ENCODE measurements around the gene BIRC7. TPM values are rescaled to one million over a fixed set of nuclear protein-coding genes. Genes with fewer than 3 reads are reported as not detected.

Gene BIRC7
- total RNA-seq = under 1 TPM in 1 of 2 donors, not detected in 1; 0.94 TPM
- long read RNA-seq = 0 reads

- ATAC-seq (no peak), DNase-seq (no peak)
- intact Hi-C loops (cut with DNase I) = no loop called here
Observed at GRCh38 chr20:63235399-63235983, at the start of gene BIRC7. Gene BIRC7 (plus strand): TSS chr20:63235905. CDS start chr20:63236097, 192 bp downstream.

- DNase-seq (no peak), ATAC-seq (no peak)
- intact Hi-C loops (cut with DNase I) = no loop called here
Observed at GRCh38 chr20:63186084-63186483, 49.6 kb upstream of the BIRC7 start.

DNA sequence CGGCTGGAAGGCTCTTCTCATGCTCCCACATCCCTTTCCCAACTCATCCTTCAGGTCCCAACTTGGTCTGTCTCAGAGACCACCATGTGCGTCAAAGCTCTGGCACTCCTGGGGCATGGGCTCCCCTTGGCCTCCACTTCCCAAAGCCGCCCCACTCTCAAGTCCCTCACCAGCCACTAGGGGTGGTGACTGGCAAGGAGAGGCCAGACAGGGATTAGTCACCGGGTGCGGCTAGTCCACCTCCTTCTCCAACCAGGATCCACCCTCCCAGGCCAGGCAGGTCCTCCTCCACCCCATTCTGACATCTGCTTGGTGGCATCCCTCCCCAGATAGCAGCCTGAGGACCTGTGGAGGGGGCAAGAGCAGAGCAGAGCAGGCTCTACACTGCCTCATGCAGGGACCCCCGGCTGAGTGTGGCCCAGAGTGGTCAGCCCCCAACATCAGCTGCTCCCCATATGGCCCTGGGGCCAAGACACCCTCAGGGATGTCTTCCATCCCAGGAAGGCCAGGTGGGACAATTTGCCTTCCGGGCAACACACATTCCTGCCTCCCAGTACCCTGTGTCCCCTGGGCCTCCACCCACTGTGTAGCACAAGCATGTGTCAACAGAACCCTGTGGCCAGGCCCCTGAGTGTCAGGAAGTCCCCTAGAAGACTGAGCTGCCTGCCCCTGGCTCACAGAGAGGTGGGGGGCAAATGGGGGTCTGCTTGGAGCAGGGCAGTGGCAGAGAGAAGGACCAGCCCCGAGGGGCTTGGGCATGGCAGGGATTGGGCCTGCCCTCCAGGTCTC is 49.0 kb upstream of the BIRC7 start:
- intact Hi-C loops (cut with DNase I) = no loop called here
- DNase-seq (no peak), ATAC-seq (no peak)

- ATAC-seq (no peak), DNase-seq (no peak)
- intact Hi-C loops (cut with DNase I) = no loop called here
Observed at GRCh38 chr20:63187338-63188158, 48.2 kb upstream of the BIRC7 start.

DNA sequence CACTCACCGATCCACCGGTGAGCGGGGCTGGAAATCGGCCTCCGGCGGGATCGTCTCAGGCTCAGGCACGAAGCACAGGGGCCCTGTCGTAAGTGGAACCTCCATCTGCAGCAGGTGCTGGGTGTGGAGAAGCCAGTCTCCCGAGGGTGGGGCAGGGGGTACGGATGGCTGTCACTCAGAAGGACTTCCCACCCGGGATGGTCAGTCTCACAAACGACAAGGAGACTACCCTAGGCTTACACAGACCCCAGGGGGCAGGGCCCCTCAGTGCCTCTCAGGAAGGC is 47.6 kb upstream of the BIRC7 start:
- intact Hi-C loops (cut with DNase I) = no loop called here
- DNase-seq = no peak
- ATAC-seq = no peak

DNA sequence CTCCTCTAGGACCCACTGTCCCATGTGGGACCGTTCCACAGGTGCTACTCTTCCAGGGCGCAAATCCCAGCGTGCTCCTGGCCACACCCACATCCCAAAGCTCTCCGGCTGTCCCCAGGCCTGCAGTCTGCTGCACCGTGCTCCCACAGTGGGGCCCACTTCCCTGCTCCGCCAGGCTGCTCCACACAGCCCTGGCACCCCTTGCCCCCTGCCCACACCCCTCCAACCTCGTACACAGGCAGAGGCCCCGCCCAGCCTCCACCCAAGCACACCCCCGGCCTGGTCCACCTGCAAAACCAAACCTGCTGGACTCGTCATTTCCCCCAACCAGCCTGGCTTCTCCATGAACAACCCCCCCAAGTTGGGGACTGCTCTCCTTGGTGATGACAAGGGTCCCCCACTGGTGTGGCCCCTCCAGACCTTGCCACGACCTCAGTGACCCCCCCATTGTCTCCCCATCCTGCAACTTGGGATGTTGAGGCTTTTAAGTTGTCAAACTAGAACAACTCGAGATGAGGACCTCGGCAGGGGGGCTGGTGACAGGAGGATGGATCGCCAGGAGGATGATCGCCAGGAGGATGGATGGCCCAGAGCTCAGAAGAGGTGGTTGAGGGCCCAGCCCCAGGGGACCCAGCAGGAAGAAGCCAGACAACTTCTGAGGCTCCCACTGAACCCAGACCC is 46.9 kb upstream of the BIRC7 start:
- intact Hi-C loops (cut with DNase I) = no loop called here
- DNase-seq = no peak
- ATAC-seq = no peak

GRCh38 chr20:63189322-63189642 is 46.4 kb upstream of the BIRC7 start:
- intact Hi-C loops (cut with DNase I) = no loop called here
- ATAC-seq (no peak), DNase-seq (no peak)

DNA sequence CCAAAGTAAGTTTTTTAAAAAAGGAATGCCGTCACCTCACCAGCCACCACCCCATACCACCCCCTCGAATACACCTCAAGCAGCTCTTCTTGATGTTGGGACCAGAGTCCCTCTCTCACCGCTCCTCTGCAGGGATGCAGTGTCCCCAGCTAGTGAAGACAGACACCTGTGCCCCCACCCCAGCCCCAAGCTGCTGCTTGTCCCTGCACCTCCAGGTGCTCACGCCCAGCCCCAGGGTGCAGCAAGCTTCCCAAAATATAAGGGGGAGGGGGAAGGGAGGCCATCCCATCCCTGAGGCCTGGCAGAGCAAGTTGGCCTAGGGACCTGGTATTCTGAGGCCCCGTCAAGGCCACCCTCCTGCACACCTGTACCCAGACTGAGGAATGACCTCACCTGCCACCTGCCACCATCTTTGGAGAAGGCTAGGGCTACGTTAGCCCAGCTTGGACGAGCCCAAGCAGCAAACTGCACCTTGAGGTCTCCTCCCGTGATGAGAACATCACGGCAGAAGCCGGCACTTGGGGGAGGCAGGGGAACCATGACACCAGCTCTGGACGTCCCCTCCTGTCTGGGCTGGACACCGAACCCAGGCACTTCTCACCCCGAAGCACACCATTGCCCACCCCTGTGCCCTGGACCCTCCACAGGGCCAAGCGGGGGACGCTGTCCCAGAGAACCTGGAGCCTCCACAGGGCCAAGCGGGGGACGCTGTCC is 45.7 kb upstream of the BIRC7 start:
- ATAC-seq (no peak), DNase-seq (no peak)
- intact Hi-C loops (cut with DNase I) = no loop called here

DNA sequence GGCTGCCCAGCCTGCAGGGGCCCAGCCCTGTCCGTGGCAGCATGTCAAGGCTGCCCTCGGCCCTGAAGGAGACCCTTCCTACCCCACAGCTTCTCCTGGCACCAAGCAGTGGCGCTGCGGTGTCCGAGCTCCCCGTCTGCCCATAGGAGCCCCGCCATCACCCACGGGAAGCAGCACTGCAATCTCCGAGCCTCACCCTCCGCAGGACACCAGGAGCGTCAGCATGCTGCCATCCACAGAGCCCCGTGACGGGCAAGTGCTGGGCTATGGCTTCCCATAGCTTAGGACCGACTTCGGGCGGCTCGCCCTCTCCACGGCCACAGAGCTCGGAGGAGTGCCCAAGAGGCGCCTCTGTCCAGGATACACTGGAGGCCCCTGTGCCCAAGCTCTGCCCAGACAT is 44.9 kb upstream of the BIRC7 start:
- no peak for ATAC-seq

DNA sequence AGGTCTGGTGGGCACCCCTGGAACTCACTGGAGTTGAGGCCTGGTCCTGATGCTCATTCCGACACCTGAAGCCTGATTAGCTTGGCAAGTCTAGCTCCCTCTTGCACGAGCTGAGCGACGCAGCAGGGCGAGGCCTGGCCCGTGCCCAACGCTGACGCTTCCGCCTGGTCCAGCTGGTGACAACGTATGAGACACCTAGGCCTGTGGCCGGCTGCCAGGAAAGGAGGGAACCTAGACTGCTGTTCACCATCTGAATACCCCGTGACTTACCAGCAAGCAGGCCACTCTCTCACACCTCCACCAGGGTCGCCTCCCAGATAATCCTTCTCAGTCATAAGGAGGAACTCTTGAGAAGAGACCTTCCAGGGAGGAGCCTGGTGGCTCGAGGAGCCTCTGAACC is 44.3 kb upstream of the BIRC7 start:
- intact Hi-C loops (cut with DNase I) = no loop called here
- peak in 1 of 2 donors; percentile 65 for ATAC-seq
- DNase-seq = peak; percentile 74

More for the DNA sequence above, 44.9 kb upstream of the BIRC7 start:
- intact Hi-C loops (cut with DNase I) = no loop called here
- DNase-seq = no peak

- intact Hi-C loops (cut with DNase I) = no loop called here
- ATAC-seq = no peak
- DNase-seq = no peak
Observed at GRCh38 chr20:63192721-63193120, 43.0 kb upstream of the BIRC7 start.

GRCh38 chr20:63194007-63194796 is 41.5 kb upstream of the BIRC7 start:
- DNase-seq (no peak), ATAC-seq (no peak)
- intact Hi-C loops (cut with DNase I) = no loop called here

DNA sequence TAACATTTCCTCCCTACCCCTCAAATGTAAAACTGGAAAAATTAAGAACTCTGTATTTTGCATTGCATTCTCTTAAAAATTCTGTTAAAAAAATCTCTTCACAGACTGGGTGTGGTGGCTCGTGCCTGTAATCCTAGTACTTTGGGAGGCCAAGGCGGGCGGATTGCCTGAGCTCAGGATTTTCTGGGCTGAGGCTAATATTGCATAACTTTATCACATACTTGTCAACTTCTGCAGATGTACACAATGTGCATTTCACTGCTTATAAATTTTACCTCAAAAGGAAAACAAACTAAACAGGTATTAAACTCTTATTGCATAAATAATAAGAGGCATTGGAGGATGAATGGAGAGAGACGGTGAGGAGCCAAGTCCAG is 40.9 kb upstream of the BIRC7 start:
- ATAC-seq (no peak), DNase-seq (no peak)
- intact Hi-C loops (cut with DNase I) = no loop called here

- DNase-seq (no peak), ATAC-seq (peak in 1 of 2 donors; percentile 47)
- intact Hi-C loops (cut with DNase I) = no loop called here
Observed at GRCh38 chr20:63196768-63197470, 38.8 kb upstream of the BIRC7 start.

- ATAC-seq (no peak), DNase-seq (no peak)
- intact Hi-C loops (cut with DNase I) = no loop called here
Observed at GRCh38 chr20:63198606-63199005, 37.1 kb upstream of the BIRC7 start.

GRCh38 chr20:63202021-63202420 is 33.7 kb upstream of the BIRC7 start:
- no peak for DNase-seq
- intact Hi-C loops (cut with DNase I) = no loop called here
- no peak for ATAC-seq

- intact Hi-C loops (cut with DNase I) = no loop called here
- no peak for ATAC-seq
- DNase-seq = no peak
Observed at GRCh38 chr20:63202811-63203526, 32.7 kb upstream of the BIRC7 start.

All from left cardiac atrium (tissue), 4 donors.